ENCODE results near the gene TMEM158.

TMEM158 gene

GRCh38 chr3:45253316-45253715, 27.2 kb upstream of the TMEM158 start:
- Histone ChIP-seq H3K9me3 (ENCODE audit: control insufficient read depth in 1 of 2, low read length in 2 of 2) (no peaks in the 10 kb centered on the region), H3K36me3 (ENCODE audit: control insufficient read depth in 1 of 2, insufficient read depth in 2 of 2, low read length in 2 of 2) (no peaks in the 10 kb centered on the region), H3K27me3 (ENCODE audit: low read depth, low read length) (no peaks in the 10 kb centered on the region), H3K4me3 (ENCODE audit: low read depth in 1 of 2, low read length in 2 of 2) (no peak overlapping the region), H3K4me1 (ENCODE audit: control insufficient read depth in 1 of 2, insufficient read depth in 2 of 2, low read length in 2 of 2) (no peaks in the 10 kb centered on the region), H3K27ac (ENCODE audit: low read length) (no peak overlapping the region)

DNA sequence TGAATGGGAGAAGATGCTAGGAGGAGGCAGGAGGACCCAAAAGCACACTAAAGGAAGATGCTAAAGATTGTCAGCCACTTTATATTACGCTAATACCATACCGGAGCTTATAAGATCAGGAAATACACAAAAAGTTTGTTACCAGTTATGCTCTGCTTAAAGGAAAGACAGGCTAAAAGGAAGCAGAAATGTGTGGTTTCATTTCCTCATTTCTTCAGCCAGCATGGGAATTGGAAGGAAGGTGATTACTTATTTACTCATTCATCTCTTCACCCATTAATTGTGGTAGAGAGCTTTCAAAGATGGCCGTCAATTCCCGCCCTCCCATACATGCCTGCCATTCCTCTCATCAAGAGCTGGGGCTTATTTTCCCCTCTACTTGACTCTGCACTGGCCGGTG, 26.7 kb upstream of the TMEM158 start:
- H3K27ac ChIP-seq (ENCODE audit: low read length): no peak overlapping the region
- H3K4me1 ChIP-seq (ENCODE audit: control insufficient read depth in 1 of 2, insufficient read depth in 2 of 2, low read length in 2 of 2): no peaks in the 10 kb centered on the region
- no peaks in the 10 kb centered on the region for H3K9me3 ChIP-seq (ENCODE audit: control insufficient read depth in 1 of 2, low read length in 2 of 2)
- no peaks in the 10 kb centered on the region for H3K36me3 ChIP-seq (ENCODE audit: control insufficient read depth in 1 of 2, insufficient read depth in 2 of 2, low read length in 2 of 2)
- no peaks in the 10 kb centered on the region for H3K27me3 ChIP-seq (ENCODE audit: low read depth, low read length)
- no peak overlapping the region for H3K4me3 ChIP-seq (ENCODE audit: low read depth in 1 of 2, low read length in 2 of 2)

DNA sequence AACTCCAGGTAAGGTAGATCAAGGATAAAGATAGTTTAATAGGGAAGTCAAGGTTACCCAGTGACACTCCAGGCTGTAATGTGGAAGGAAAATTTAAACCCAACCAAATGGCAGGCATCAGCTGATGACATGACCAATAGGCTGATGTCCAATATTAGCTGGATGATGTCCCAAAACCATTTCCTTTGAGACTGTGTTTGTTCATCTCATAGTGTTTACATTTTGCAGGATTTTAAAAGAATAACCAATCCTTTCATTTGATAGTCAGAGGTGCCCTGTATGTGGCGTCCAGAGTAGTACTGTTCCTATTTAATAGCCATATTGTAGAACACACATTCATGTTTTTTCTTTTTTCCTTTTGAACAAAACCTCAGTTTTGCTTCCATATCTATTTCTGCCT, 23.3 kb upstream of the TMEM158 start:
- Histone ChIP-seq H3K4me3 (ENCODE audit: low read depth in 1 of 2, low read length in 2 of 2) (no peak overlapping the region), H3K9me3 (ENCODE audit: control insufficient read depth in 1 of 2, low read length in 2 of 2) (no peaks in the 10 kb centered on the region), H3K27ac (ENCODE audit: low read length) (no peak overlapping the region), H3K4me1 (ENCODE audit: control insufficient read depth in 1 of 2, insufficient read depth in 2 of 2, low read length in 2 of 2) (no peaks in the 10 kb centered on the region), H3K27me3 (ENCODE audit: low read depth, low read length) (no peaks in the 10 kb centered on the region), H3K36me3 (ENCODE audit: control insufficient read depth in 1 of 2, insufficient read depth in 2 of 2, low read length in 2 of 2) (no peaks in the 10 kb centered on the region)

DNA sequence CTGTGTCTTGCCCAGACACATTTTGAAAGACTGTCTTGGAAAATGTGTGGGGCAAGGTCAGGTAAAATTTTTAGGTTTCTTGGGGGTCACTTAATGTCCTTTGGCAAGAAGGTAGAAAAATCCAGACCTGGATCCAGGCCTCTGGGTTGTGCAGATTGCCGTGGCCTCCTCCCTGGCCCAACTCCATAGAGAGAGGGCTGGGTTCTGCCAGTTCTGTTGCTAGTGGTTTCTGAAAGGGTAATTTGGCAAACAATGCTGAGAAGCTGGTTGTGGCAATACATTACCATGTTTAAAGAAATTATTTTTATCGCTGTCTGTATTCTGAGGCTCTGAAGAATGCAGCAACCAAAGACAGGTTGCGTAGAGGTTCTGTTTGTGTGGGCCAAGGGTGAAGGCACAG, 20.2 kb upstream of the TMEM158 start:
- H3K4me1 ChIP-seq (ENCODE audit: control insufficient read depth in 1 of 2, insufficient read depth in 2 of 2, low read length in 2 of 2): no peaks in the 10 kb centered on the region
- H3K27me3 ChIP-seq (ENCODE audit: low read depth, low read length): peaks cover 2% of the 10 kb centered on the region
- H3K4me3 ChIP-seq (ENCODE audit: low read depth in 1 of 2, low read length in 2 of 2): no peak overlapping the region
- H3K36me3 ChIP-seq (ENCODE audit: control insufficient read depth in 1 of 2, insufficient read depth in 2 of 2, low read length in 2 of 2): no peaks in the 10 kb centered on the region
- H3K9me3 ChIP-seq (ENCODE audit: control insufficient read depth in 1 of 2, low read length in 2 of 2): no peaks in the 10 kb centered on the region
- no peak overlapping the region for H3K27ac ChIP-seq (ENCODE audit: low read length)

- H3K27me3 ChIP-seq (ENCODE audit: low read depth, low read length): peaks cover 7% of the 10 kb centered on the region
- no peaks in the 10 kb centered on the region for H3K9me3 ChIP-seq (ENCODE audit: control insufficient read depth in 1 of 2, low read length in 2 of 2)
- H3K27ac ChIP-seq (ENCODE audit: low read length): no peak overlapping the region
- H3K4me3 ChIP-seq (ENCODE audit: low read depth in 1 of 2, low read length in 2 of 2): no peak overlapping the region
- no peaks in the 10 kb centered on the region for H3K4me1 ChIP-seq (ENCODE audit: control insufficient read depth in 1 of 2, insufficient read depth in 2 of 2, low read length in 2 of 2)
- H3K36me3 ChIP-seq (ENCODE audit: control insufficient read depth in 1 of 2, insufficient read depth in 2 of 2, low read length in 2 of 2): no peaks in the 10 kb centered on the region
These were observed 18.3 kb upstream of the TMEM158 start for GRCh38 chr3:45244356-45244755.

DNA sequence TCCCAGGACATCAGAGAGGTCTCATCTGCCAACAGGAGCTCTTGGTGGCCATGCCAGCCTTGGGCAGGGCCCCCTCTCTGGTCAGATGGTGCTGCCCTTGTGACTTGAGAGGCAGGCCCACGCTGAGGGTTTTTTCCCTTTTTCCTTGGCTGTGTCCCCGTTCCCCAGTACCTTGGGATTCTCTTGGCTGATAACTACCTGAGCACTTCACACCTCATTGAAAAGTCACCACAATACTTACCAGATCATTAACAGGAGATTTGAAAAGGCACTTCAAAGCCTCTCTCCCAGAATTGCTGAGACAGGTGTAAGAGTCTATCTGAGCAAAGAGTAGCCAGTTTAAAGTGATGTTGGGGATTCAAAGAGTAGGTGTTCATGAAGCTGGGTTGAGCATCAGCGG, 15.1 kb upstream of the TMEM158 start:
- Histone ChIP-seq H3K4me1 (ENCODE audit: control insufficient read depth in 1 of 2, insufficient read depth in 2 of 2, low read length in 2 of 2) (no peaks in the 10 kb centered on the region), H3K9me3 (ENCODE audit: control insufficient read depth in 1 of 2, low read length in 2 of 2) (no peaks in the 10 kb centered on the region), H3K27me3 (ENCODE audit: low read depth, low read length) (peaks cover 7% of the 10 kb centered on the region), H3K36me3 (ENCODE audit: control insufficient read depth in 1 of 2, insufficient read depth in 2 of 2, low read length in 2 of 2) (no peaks in the 10 kb centered on the region), H3K4me3 (ENCODE audit: low read depth in 1 of 2, low read length in 2 of 2) (no peak overlapping the region), H3K27ac (ENCODE audit: low read length) (no peak overlapping the region)

DNA sequence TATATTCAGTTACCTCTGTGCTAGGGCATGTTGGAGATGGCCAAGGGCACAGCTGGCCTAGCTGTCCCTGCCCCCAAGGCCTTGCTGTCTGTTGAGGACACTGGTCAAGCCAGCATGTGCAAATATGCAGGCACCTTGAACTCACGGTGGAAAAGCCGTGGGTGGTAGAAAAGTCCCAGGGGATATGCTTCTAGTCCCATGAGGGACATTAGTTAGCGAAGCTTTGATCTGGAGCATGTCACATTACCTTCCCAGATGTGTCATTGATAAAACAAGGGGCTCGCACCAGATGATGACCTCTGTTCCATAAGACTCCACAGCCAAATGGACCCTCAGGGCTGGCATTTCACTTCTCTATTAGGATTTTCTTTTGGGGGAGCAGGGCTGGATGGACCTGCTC, 14.2 kb upstream of the TMEM158 start:
- no peaks in the 10 kb centered on the region for H3K36me3 ChIP-seq (ENCODE audit: control insufficient read depth in 1 of 2, insufficient read depth in 2 of 2, low read length in 2 of 2)
- no peaks in the 10 kb centered on the region for H3K4me1 ChIP-seq (ENCODE audit: control insufficient read depth in 1 of 2, insufficient read depth in 2 of 2, low read length in 2 of 2)
- H3K27ac ChIP-seq (ENCODE audit: low read length): no peak overlapping the region
- H3K4me3 ChIP-seq (ENCODE audit: low read depth in 1 of 2, low read length in 2 of 2): no peak overlapping the region
- no peaks in the 10 kb centered on the region for H3K9me3 ChIP-seq (ENCODE audit: control insufficient read depth in 1 of 2, low read length in 2 of 2)
- H3K27me3 ChIP-seq (ENCODE audit: low read depth, low read length): peaks cover 7% of the 10 kb centered on the region

- Histone ChIP-seq H3K27me3 (ENCODE audit: low read depth, low read length) (peaks cover 7% of the 10 kb centered on the region), H3K27ac (ENCODE audit: low read length) (no peak overlapping the region), H3K4me1 (ENCODE audit: control insufficient read depth in 1 of 2, insufficient read depth in 2 of 2, low read length in 2 of 2) (no peaks in the 10 kb centered on the region), H3K36me3 (ENCODE audit: control insufficient read depth in 1 of 2, insufficient read depth in 2 of 2, low read length in 2 of 2) (no peaks in the 10 kb centered on the region), H3K4me3 (ENCODE audit: low read depth in 1 of 2, low read length in 2 of 2) (no peak overlapping the region), H3K9me3 (ENCODE audit: control insufficient read depth in 1 of 2, low read length in 2 of 2) (no peaks in the 10 kb centered on the region)
These were observed 13.2 kb upstream of the TMEM158 start for GRCh38 chr3:45239254-45239653.

- Histone ChIP-seq H3K36me3 (ENCODE audit: control insufficient read depth in 1 of 2, insufficient read depth in 2 of 2, low read length in 2 of 2) (no peaks in the 10 kb centered on the region), H3K4me3 (ENCODE audit: low read depth in 1 of 2, low read length in 2 of 2) (no peak overlapping the region), H3K27me3 (ENCODE audit: low read depth, low read length) (peaks cover 7% of the 10 kb centered on the region), H3K4me1 (ENCODE audit: control insufficient read depth in 1 of 2, insufficient read depth in 2 of 2, low read length in 2 of 2) (no peaks in the 10 kb centered on the region), H3K9me3 (ENCODE audit: control insufficient read depth in 1 of 2, low read length in 2 of 2) (no peaks in the 10 kb centered on the region), H3K27ac (ENCODE audit: low read length) (no peak overlapping the region)
These were observed 10.9 kb upstream of the TMEM158 start for GRCh38 chr3:45236964-45237363.

DNA sequence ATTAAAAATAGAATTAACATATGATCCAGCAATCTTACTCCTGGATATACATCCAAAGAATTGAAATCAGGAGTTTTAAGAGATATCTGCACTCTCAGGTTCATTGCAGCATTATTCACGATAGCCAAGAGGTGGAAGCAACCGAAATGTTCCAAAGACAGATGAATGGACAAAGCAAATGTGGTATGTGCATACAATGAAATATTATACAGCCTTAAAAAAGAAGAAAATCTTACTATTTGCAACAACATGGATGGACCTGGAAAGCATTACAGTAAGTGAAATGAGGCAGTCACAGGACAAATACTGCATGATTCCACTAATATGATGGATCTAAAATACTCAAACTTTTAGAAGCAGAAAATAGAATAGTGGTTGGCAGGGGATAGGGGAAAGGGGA, 9.3 kb upstream of the TMEM158 start:
- Histone ChIP-seq H3K9me3 (ENCODE audit: control insufficient read depth in 1 of 2, low read length in 2 of 2) (no peaks in the 10 kb centered on the region), H3K27me3 (ENCODE audit: low read depth, low read length) (no peaks in the 10 kb centered on the region), H3K27ac (ENCODE audit: low read length) (no peak overlapping the region), H3K36me3 (ENCODE audit: control insufficient read depth in 1 of 2, insufficient read depth in 2 of 2, low read length in 2 of 2) (no peaks in the 10 kb centered on the region), H3K4me1 (ENCODE audit: control insufficient read depth in 1 of 2, insufficient read depth in 2 of 2, low read length in 2 of 2) (no peaks in the 10 kb centered on the region), H3K4me3 (ENCODE audit: low read depth in 1 of 2, low read length in 2 of 2) (no peak overlapping the region)

DNA sequence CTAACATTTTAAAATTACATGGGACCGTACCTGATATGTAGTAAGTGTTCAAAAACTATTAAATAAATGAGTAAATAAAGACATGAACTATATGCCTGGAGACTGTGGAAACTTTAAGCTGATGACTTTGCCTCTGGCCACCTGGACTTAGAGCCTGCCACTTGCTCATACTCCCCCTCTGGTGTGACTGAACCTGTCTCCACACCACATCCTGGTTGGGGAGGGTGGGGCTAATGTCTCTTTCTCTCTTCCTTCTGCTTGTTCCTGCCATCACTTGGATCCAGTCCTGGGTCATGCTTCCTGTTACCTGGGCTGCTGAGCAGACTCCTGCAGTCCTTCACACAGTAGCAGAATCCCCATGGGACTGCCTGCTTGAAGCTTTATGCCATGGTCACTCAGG, 8.2 kb upstream of the TMEM158 start:
- Histone ChIP-seq H3K36me3 (ENCODE audit: control insufficient read depth in 1 of 2, insufficient read depth in 2 of 2, low read length in 2 of 2) (no peaks in the 10 kb centered on the region), H3K27ac (ENCODE audit: low read length) (no peak overlapping the region)

GRCh38 chr3:45232521-45232920, 6.4 kb upstream of the TMEM158 start:
- Histone ChIP-seq H3K27me3 (ENCODE audit: low read depth, low read length) (peaks cover 5% of the 10 kb centered on the region), H3K36me3 (ENCODE audit: control insufficient read depth in 1 of 2, insufficient read depth in 2 of 2, low read length in 2 of 2) (no peaks in the 10 kb centered on the region), H3K4me1 (ENCODE audit: control insufficient read depth in 1 of 2, insufficient read depth in 2 of 2, low read length in 2 of 2) (no peaks in the 10 kb centered on the region), H3K27ac (ENCODE audit: low read length) (no peak overlapping the region), H3K9me3 (ENCODE audit: control insufficient read depth in 1 of 2, low read length in 2 of 2) (no peaks in the 10 kb centered on the region), H3K4me3 (ENCODE audit: low read depth in 1 of 2, low read length in 2 of 2) (no peak overlapping the region)

More for the DNA sequence above, 8.2 kb upstream of the TMEM158 start:
- no peaks in the 10 kb centered on the region for H3K27me3 ChIP-seq (ENCODE audit: low read depth, low read length)
- H3K4me3 ChIP-seq (ENCODE audit: low read depth in 1 of 2, low read length in 2 of 2): no peak overlapping the region
- H3K9me3 ChIP-seq (ENCODE audit: control insufficient read depth in 1 of 2, low read length in 2 of 2): no peaks in the 10 kb centered on the region
- H3K4me1 ChIP-seq (ENCODE audit: control insufficient read depth in 1 of 2, insufficient read depth in 2 of 2, low read length in 2 of 2): no peaks in the 10 kb centered on the region
